ENCODE results near the gene TRAIP.

Gene TRAIP

GRCh38 chr3:49799761-49800160 lies 56.6 kb downstream of the TRAIP start, which contains the start of gene CDHR4:
Gene CDHR4, minus strand, starts transcription at chr3:49799873. Its CDS starts 61 bp downstream, at chr3:49799812.
- DNase-seq (ENCODE audit: low read depth) = peak; percentile 88
- H3K4me3 ChIP-seq (ENCODE audit: low read length) = no peak within 1 kb of the TSS
- no peak for TF ChIP-seq CTCF (IDR thresholded peaks at IDR 0.05; ENCODE audit: insufficient read depth, low read depth, low read length, missing control alignments)

- H3K4me3 ChIP-seq (ENCODE audit: low read length) = no peak overlapping the region
These were observed 57.3 kb downstream of the TRAIP start for GRCh38 chr3:49799105-49799504.

DNA sequence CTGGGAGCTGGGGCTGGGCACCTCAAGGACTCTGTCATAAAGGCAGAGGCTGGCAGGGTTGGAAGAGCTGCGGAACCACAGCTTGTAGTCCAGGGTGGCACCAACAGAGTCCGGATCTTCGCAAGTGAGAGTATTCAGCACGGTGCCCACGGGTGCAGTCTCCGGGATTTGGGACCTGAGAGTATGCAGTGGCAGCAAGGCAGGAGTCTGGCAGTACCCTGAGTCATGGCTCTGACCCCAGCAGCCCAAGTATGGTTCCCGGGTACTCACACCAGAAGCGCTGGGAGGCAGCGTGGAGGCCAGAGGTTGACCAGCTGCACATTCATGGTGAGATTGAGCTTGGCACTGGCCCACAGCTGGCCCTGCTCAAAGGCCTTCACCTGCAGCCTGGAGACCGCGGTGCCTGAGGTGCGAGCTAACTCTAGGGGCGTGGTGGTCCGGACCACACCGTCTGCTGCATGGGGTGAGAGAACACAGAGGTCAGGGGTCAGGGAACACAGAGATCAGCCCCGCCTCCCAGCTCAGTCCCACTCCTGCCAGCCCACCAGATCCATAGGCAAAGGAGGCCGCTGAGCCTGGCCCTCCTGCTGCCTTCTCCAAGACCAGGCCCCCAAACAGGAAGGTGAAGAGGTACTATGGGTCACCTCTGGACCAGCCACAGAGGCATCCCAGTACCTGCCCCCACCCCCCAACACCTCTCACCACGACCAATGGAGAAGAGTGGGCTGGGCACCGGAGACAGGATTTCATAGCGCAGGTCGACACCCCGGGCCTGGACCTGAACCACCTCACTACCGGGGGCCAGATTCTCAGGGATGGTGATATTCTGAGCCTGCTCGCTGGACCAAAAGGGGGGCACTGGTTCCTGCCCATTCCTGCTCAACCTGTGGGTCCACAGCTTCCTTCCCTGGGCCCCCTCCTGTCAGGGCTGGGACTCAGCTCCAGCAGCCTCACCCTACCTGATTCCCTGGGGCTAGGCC lies 61.1 kb downstream of the TRAIP start:
- no peak overlapping the region for H3K4me3 ChIP-seq (ENCODE audit: low read length)
- no peak for TF ChIP-seq CTCF (IDR thresholded peaks at IDR 0.05; ENCODE audit: insufficient read depth, low read depth, low read length, missing control alignments)
- no peak for DNase-seq (ENCODE audit: low read depth)

More at GRCh38 chr3:49799105-49799504, 57.3 kb downstream of the TRAIP start:
- no peak for TF ChIP-seq CTCF (IDR thresholded peaks at IDR 0.05; ENCODE audit: insufficient read depth, low read depth, low read length, missing control alignments)
- no peak for DNase-seq (ENCODE audit: low read depth)

GRCh38 chr3:49794431-49794830 lies 61.9 kb downstream of the TRAIP start:
- TF ChIP-seq CTCF (IDR thresholded peaks at IDR 0.05; ENCODE audit: insufficient read depth, low read depth, low read length, missing control alignments) = no peak
- no peak for DNase-seq (ENCODE audit: low read depth)
- no peak overlapping the region for H3K4me3 ChIP-seq (ENCODE audit: low read length)

DNA sequence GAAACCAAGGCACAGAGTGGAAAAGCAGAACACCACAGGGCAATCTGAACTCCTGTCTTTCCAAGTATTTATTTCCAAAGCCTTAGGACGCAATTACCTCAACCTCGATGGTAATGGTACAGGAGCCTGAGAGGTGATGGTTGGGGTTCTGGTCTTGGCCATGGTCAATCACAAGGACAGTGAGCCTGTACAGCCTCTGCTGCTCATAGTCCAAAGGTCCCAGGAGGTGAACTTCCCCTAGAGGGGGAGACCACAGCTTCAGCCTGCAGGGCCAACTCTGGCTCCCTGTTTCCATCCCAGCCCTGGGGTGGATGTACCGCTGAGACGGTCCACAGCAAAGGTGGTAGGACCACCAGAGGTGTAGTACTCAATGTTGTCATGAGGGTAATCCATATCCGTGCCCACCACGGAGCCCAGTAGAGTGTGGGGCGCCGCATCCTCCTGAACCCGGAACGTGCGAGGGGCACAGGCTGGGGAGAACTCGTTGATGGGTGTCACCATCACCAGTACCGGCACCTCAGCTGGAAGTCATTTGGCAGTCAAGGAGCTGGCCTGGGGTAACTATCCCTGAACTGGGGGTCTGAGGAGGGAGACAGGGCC lies 62.8 kb downstream of the TRAIP start:
- no peak for TF ChIP-seq CTCF (IDR thresholded peaks at IDR 0.05; ENCODE audit: insufficient read depth, low read depth, low read length, missing control alignments)
- DNase-seq (ENCODE audit: low read depth) = no peak
- H3K4me3 ChIP-seq (ENCODE audit: low read length) = no peak overlapping the region

DNA sequence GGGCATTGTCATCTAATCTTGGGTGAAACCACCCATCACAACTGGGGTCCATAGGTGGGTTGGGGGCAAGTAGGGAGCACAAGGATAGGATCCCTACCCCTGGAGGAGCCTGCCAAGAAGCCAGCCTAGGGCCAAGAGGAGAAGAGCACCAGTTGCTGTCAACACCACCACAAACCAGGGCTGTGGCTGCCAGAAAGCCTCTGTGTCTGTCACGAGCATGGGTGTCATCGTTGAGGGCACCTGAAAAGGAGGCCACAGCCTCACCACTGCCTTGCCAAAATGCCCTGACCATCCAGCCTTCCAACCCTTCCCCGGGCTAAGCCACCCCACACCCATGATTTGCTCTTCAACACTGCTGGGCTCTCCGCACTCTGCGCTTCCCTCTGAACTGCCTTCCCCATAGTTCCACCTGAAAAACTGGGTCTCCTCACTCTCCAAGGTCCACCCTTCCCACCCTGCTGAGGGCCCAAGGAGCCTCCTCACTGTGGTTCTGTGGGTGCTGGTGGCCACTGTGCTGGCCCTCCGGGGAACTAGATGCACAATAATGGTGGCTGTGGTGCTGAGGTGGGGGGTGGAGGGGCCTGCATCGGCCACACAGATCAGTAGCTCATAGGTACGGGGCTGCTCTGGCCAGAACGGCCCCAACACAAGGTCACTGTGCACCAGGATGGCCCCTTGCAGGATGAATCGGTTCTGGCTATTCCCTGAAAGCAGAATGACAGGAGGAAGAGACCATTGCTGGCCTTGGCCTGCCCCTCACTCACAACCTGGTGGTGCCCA lies 63.8 kb downstream of the TRAIP start:
- TF ChIP-seq CTCF (IDR thresholded peaks at IDR 0.05; ENCODE audit: insufficient read depth, low read depth, low read length, missing control alignments) = no peak
- no peak for DNase-seq (ENCODE audit: low read depth)
- H3K4me3 ChIP-seq (ENCODE audit: low read length) = no peak overlapping the region

All from epithelial cell of esophagus (primary cell).